T-helper 2 cell treated with Interferon-gamma antibody and Interleukin-4, amounts not matched to agents 5 μg/mL and 100 μg/mL, for 36 hours (primary cell): ENCODE results near the gene ERCC4.
A peak's percentile ranks its signal among the peaks of the same experiment; 100 is the strongest.

Source experiments
- DNase-seq: peaks from one replicate; pipeline ENCODE4 v3.0.0; 2021; ENCODE audit warnings: low spot score
- H3K27ac Mint-ChIP-seq: one replicate; pipeline ENCODE4 v1.8.0; 2021; ENCODE audit warnings: mild to moderate bottlenecking, mixed read lengths
- H3K27me3 Mint-ChIP-seq: one replicate; pipeline ENCODE4 v1.8.0; 2021; ENCODE audit warnings: low read depth, mixed read lengths
- H3K36me3 Mint-ChIP-seq: one replicate; pipeline ENCODE4 v1.8.0; 2021; ENCODE audit warnings: low read depth, mixed read lengths
- H3K4me1 Mint-ChIP-seq: one replicate; pipeline ENCODE4 v1.8.0; 2021; ENCODE audit warnings: low read depth, mixed read lengths
- H3K4me3 Mint-ChIP-seq: one replicate; pipeline ENCODE4 v1.8.0; 2022; ENCODE audit warnings: mild to moderate bottlenecking, moderate library complexity, mixed read lengths
- H3K9me3 Mint-ChIP-seq: one replicate; pipeline ENCODE4 v1.8.0; 2021; ENCODE audit warnings: mixed read lengths

ERCC4 gene

GRCh38 chr16:13945744-13946485 is 26.0 kb downstream of the ERCC4 start:
- H3K27ac Mint-ChIP-seq, result no peak overlapping the region
- H3K9me3 Mint-ChIP-seq, result peaks cover 7% of the 10 kb centered on the region
- peaks cover 4% of the 10 kb centered on the region for H3K4me1 Mint-ChIP-seq
- no peak overlapping the region for H3K4me3 Mint-ChIP-seq
- no peak for DNase-seq
- no peaks in the 10 kb centered on the region for H3K27me3 Mint-ChIP-seq
- H3K36me3 Mint-ChIP-seq, result peaks cover 36% of the 10 kb centered on the region

GRCh38 chr16:13948086-13948485 is 28.1 kb downstream of the ERCC4 start:
- H3K9me3 Mint-ChIP-seq, result peaks cover 7% of the 10 kb centered on the region
- peaks cover 4% of the 10 kb centered on the region for H3K4me1 Mint-ChIP-seq
- H3K27me3 Mint-ChIP-seq, result no peaks in the 10 kb centered on the region
- H3K36me3 Mint-ChIP-seq, result peaks cover 32% of the 10 kb centered on the region
- H3K4me3 Mint-ChIP-seq, result no peak overlapping the region
- H3K27ac Mint-ChIP-seq, result no peak overlapping the region
- no peak for DNase-seq

- DNase-seq, result no peak
- Mint-ChIP-seq H3K27ac (no peak overlapping the region), H3K36me3 (peaks cover 17% of the 10 kb centered on the region), H3K9me3 (no peaks in the 10 kb centered on the region), H3K4me3 (no peak overlapping the region), H3K27me3 (no peaks in the 10 kb centered on the region), H3K4me1 (peaks cover 3% of the 10 kb centered on the region)
Measured at GRCh38 chr16:13950821-13951547, 31.0 kb downstream of the ERCC4 start.

- peaks cover 6% of the 10 kb centered on the region for H3K4me1 Mint-ChIP-seq
- no peak overlapping the region for H3K4me3 Mint-ChIP-seq
- H3K36me3 Mint-ChIP-seq, result peaks cover 11% of the 10 kb centered on the region
- H3K27ac Mint-ChIP-seq, result no peak overlapping the region
- peaks cover 2% of the 10 kb centered on the region for H3K27me3 Mint-ChIP-seq
- no peak for DNase-seq
- H3K9me3 Mint-ChIP-seq, result no peaks in the 10 kb centered on the region
Measured at GRCh38 chr16:13951611-13952010, 31.7 kb downstream of the ERCC4 start.

GRCh38 chr16:13953501-13953900 is 33.5 kb downstream of the ERCC4 start:
- Mint-ChIP-seq H3K4me3 (no peak overlapping the region), H3K36me3 (peaks cover 8% of the 10 kb centered on the region), H3K9me3 (no peaks in the 10 kb centered on the region), H3K27me3 (peaks cover 2% of the 10 kb centered on the region), H3K27ac (no peak overlapping the region), H3K4me1 (peaks cover 16% of the 10 kb centered on the region)
- no peak for DNase-seq

- Mint-ChIP-seq H3K27ac (peak overlapping the region; percentile 58), H3K4me1 (peaks cover 16% of the 10 kb centered on the region), H3K27me3 (peaks cover 2% of the 10 kb centered on the region), H3K9me3 (no peaks in the 10 kb centered on the region), H3K4me3 (peak overlapping the region; percentile 53), H3K36me3 (no peaks in the 10 kb centered on the region)
- no peak for DNase-seq
Measured at GRCh38 chr16:13956635-13957196, 36.8 kb downstream of the ERCC4 start.

- Mint-ChIP-seq H3K4me1 (peaks cover 16% of the 10 kb centered on the region), H3K9me3 (no peaks in the 10 kb centered on the region), H3K36me3 (no peaks in the 10 kb centered on the region), H3K27me3 (peaks cover 2% of the 10 kb centered on the region), H3K27ac (peak overlapping the region; percentile 62), H3K4me3 (peak overlapping the region; percentile 51)
- DNase-seq, result peak; percentile 20
Measured at GRCh38 chr16:13957197-13958078, 37.5 kb downstream of the ERCC4 start.

GRCh38 chr16:13958474-13958873 is 38.5 kb downstream of the ERCC4 start:
- no peaks in the 10 kb centered on the region for H3K36me3 Mint-ChIP-seq
- no peaks in the 10 kb centered on the region for H3K9me3 Mint-ChIP-seq
- peaks cover 16% of the 10 kb centered on the region for H3K4me1 Mint-ChIP-seq
- H3K27me3 Mint-ChIP-seq, result peaks cover 7% of the 10 kb centered on the region
- no peak overlapping the region for H3K4me3 Mint-ChIP-seq
- DNase-seq, result no peak
- no peak overlapping the region for H3K27ac Mint-ChIP-seq

- Mint-ChIP-seq H3K4me1 (peaks cover 16% of the 10 kb centered on the region), H3K27me3 (peaks cover 11% of the 10 kb centered on the region), H3K4me3 (no peak overlapping the region), H3K27ac (no peak overlapping the region), H3K36me3 (no peaks in the 10 kb centered on the region), H3K9me3 (no peaks in the 10 kb centered on the region)
- no peak for DNase-seq
Measured at GRCh38 chr16:13959626-13960025, 39.7 kb downstream of the ERCC4 start.

- Mint-ChIP-seq H3K4me3 (no peak overlapping the region), H3K27me3 (peaks cover 19% of the 10 kb centered on the region), H3K4me1 (peaks cover 14% of the 10 kb centered on the region), H3K27ac (no peak overlapping the region), H3K36me3 (no peaks in the 10 kb centered on the region), H3K9me3 (no peaks in the 10 kb centered on the region)
- no peak for DNase-seq
Measured at GRCh38 chr16:13961099-13961811, 41.3 kb downstream of the ERCC4 start.

GRCh38 chr16:13962232-13962631 is 42.3 kb downstream of the ERCC4 start:
- H3K4me3 Mint-ChIP-seq, result no peak overlapping the region
- DNase-seq, result no peak
- H3K36me3 Mint-ChIP-seq, result no peaks in the 10 kb centered on the region
- H3K4me1 Mint-ChIP-seq, result peaks cover 5% of the 10 kb centered on the region
- H3K27me3 Mint-ChIP-seq, result peaks cover 24% of the 10 kb centered on the region
- H3K27ac Mint-ChIP-seq, result no peak overlapping the region
- no peaks in the 10 kb centered on the region for H3K9me3 Mint-ChIP-seq

GRCh38 chr16:13968835-13969234 is 48.9 kb downstream of the ERCC4 start:
- peaks cover 10% of the 10 kb centered on the region for H3K4me1 Mint-ChIP-seq
- no peak overlapping the region for H3K4me3 Mint-ChIP-seq
- no peaks in the 10 kb centered on the region for H3K36me3 Mint-ChIP-seq
- H3K27me3 Mint-ChIP-seq, result peaks cover 26% of the 10 kb centered on the region
- no peak for DNase-seq
- H3K27ac Mint-ChIP-seq, result no peak overlapping the region
- no peaks in the 10 kb centered on the region for H3K9me3 Mint-ChIP-seq

- Mint-ChIP-seq H3K4me1 (peaks cover 10% of the 10 kb centered on the region), H3K27me3 (peaks cover 24% of the 10 kb centered on the region), H3K36me3 (no peaks in the 10 kb centered on the region), H3K9me3 (no peaks in the 10 kb centered on the region), H3K4me3 (no peak overlapping the region), H3K27ac (no peak overlapping the region)
- no peak for DNase-seq
Measured at GRCh38 chr16:13969711-13970110, 49.8 kb downstream of the ERCC4 start.
